ENCODE data around the gene AKIRIN2. TPM values are rescaled to one million over a fixed set of nuclear protein-coding genes. Genes with fewer than 3 reads are reported as not detected.

AKIRIN2 gene
- total and polyA plus RNA-seq, 9 of the 15 experiments (the other 6 are each of a cell fraction or from before 2014, with no cell fraction given) = 5.8 to 63.9 (median 28.1) TPM

DNA sequence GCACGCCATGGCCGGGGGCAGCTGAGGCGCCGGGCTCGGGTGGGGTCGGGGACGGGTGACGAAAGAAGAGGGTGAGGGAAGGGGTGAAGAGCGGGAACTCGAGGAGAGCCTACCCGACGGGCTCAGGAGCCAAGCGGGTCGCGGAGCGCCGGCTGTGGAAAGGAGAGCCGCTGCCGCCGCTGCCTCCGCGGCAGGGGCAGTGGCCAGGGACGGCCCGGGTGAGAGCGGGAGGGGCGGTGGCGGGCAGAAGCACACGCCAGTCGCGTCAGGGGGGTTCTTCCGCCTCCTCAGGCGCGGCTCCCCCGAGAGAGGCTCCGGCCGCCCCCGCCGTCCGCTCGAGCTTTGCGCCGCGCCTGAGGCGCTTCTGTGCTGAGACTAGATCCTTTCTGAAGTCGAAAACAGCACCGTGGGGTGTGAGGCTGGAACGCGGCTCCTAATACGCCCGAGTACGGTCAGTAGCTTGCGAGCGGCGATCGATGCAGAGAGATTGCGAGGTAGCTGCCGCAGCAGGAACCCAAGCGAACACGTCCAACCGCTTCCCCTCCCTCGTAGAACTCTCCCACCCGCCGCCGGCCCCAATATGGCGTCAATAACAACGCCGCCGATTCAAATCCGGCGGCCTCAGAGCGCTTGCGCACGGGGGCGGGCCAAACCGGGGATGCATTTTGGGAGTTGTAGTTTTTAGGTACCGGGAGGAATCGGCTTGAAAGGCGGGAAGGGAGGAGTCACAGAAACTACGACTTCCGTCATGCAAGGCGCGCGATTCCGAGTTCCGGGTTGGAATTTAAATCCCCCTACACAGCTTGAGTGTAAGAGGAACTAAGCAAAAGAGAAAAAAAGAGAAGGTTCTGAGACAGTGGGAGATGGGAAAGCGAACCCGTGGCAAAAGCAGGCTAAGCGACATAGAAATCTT is at the start of gene AKIRIN2 (continued):
- no peak for TF ChIP-seq MED1 (CRISPR knock-in tag; IDR thresholded peaks at IDR 0.05; ENCODE audit: borderline replicate concordance)
- no peak for TF ChIP-seq HES1 (IDR thresholded peaks at IDR 0.05; ENCODE audit: low read depth)
- peak; percentile 95 for TF ChIP-seq NFRKB (IDR thresholded peaks at IDR 0.05; ENCODE audit: low read depth)
- TF ChIP-seq POLR2B (IDR thresholded peaks at IDR 0.05; ENCODE audit: low read depth, partially characterized antibody) = peak; percentile 94
- peak; percentile 27; the same call in 1 of the 2 replicates for TF ChIP-seq ILF3 (IDR thresholded peaks at IDR 0.05; ENCODE audit: borderline replicate concordance)
- TF ChIP-seq DDX20 (tag; IDR thresholded peaks at IDR 0.05; ENCODE audit: low read depth) = no peak
- no peak for TF ChIP-seq NCOA4 (IDR thresholded peaks at IDR 0.05; ENCODE audit: partially characterized antibody)
- TF ChIP-seq EGR1 (conservative IDR thresholded peaks at IDR 0.05) = peak; percentile 89
- peak in 1 of 2 experiments; percentile 64; a peak in 2 of 4 replicates for TF ChIP-seq HDAC1 (IDR thresholded peaks at IDR 0.05)
- TF ChIP-seq MYBL2 (IDR thresholded peaks at IDR 0.05; ENCODE audit: low read depth) = peak; percentile 95
- no peak for TF ChIP-seq MYBL2 (CRISPR knock-in tag; IDR thresholded peaks at IDR 0.05; ENCODE audit: borderline replicate concordance)
- TF ChIP-seq L3MBTL2 (IDR thresholded peaks at IDR 0.05) = peak; percentile 76
- 0 out of 2 replicates have a peak, but pooled peaks have one; percentile 39 for TF ChIP-seq SRSF3 (IDR thresholded peaks at IDR 0.05; ENCODE audit: insufficient read depth, low read length)
- 0 out of 2 replicates have a peak, but pooled peaks have one; percentile 45 for TF ChIP-seq ZSCAN29 (IDR thresholded peaks at IDR 0.05)
- no peak for TF ChIP-seq RREB1 (CRISPR knock-in tag; IDR thresholded peaks at IDR 0.05)
- TF ChIP-seq ZNF143 (CRISPR knock-in tag; IDR thresholded peaks at IDR 0.05) = peak; percentile 95
- no peak for TF ChIP-seq ZNF324 (CRISPR knock-in tag; IDR thresholded peaks at IDR 0.05)
- TF ChIP-seq GABPB2 (CRISPR knock-in tag; conservative IDR thresholded peaks at IDR 0.05) = no peak
- TF ChIP-seq E2F6 (IDR thresholded peaks at IDR 0.05; ENCODE audit: borderline replicate concordance in 1 of 2, extremely low read depth in 1 of 2, insufficient read depth in 1 of 2, insufficient read length in 1 of 2, low read depth in 1 of 2, low read length in 1 of 2, poor library complexity in 1 of 2, severe bottlenecking in 1 of 2) = peak in 1 of 2 experiments; percentile 40
